HG03457 (cell line): ENCODE data around the gene KIF2C.
"Not testable (repeated sequence)": the region's sequence is repeated elsewhere in the genome, so short reads cannot be mapped to it uniquely, and the experiment has no call there.

Experiments
- ATAC-seq: cut with Tn5 transposase; IDR thresholded peaks from one replicate; pipeline ENCODE4 v1.9.1; 2021; ENCODE audit warnings: moderate number of reproducible peaks; ENCODE audit not compliant: unreplicated experiment

The KIF2C gene

GRCh38 chr1:44810101-44810761, 70.6 kb downstream of the KIF2C start:
- no peak for ATAC-seq

- ATAC-seq = not testable (repeated sequence)
These were observed 71.1 kb downstream of the KIF2C start for GRCh38 chr1:44810762-44811105.

- no peak for ATAC-seq
These were observed 71.6 kb downstream of the KIF2C start for GRCh38 chr1:44811234-44811633.

GRCh38 chr1:44812822-44813543, 73.3 kb downstream of the KIF2C start:
- no peak for ATAC-seq

- not testable (repeated sequence) for ATAC-seq
These were observed 76.3 kb downstream of the KIF2C start for GRCh38 chr1:44815926-44816325.

GRCh38 chr1:44817307-44817706, 77.7 kb downstream of the KIF2C start:
- no peak for ATAC-seq
